Psoas muscle (tissue), 8 donors: ENCODE results near the gene KRTAP2-4. TPM values are rescaled to one million over a fixed set of nuclear protein-coding genes. Genes with fewer than 3 reads are reported as not detected.
"Not testable (repeated sequence)": the region's sequence is repeated elsewhere in the genome, so short reads cannot be mapped to it uniquely, and the experiment has no call there.

Source experiments
- ATAC-seq, 4 donors: fragments of 200-7000 bp; cut with Tn5 transposase; one replicate each; pipeline ENCODE4 v1.9.1; 2020; ENCODE audit warnings: moderate library complexity in 3 of 4, mild to moderate bottlenecking in 2 of 4
- DNase-seq, 2 donors: peaks; one replicate each; pipeline ENCODE4 v3.0.0-alpha.2; 2020
- H3K27ac ChIP-seq: fragments of 200-600 bp; one replicate; pipeline ENCODE4 v1.8.0; 2022
- H3K27me3 ChIP-seq, 3 donors: fragments of 200-600 bp in 1 of 3; one replicate each; pipeline versions ENCODE4 v1.6.1 to v1.8.0; 2013 to 2022; ENCODE audit warnings: low read length in 2 of 3, mild to moderate bottlenecking in 2 of 3, moderate library complexity in 1 of 3; ENCODE audit not compliant: insufficient read depth in 3 of 3
- H3K36me3 ChIP-seq, 2 donors: fragments of 200-600 bp in 1 of 2; one replicate each; pipeline versions ENCODE4 v1.6.1 to v1.8.0; 2013 to 2022; ENCODE audit warnings: low read depth in 1 of 2, mild to moderate bottlenecking in 1 of 2, moderate library complexity in 1 of 2; ENCODE audit not compliant: insufficient read depth in 1 of 2
- H3K4me1 ChIP-seq: fragments of 200-600 bp; one replicate; pipeline ENCODE4 v1.8.0; 2022
- H3K4me3 ChIP-seq: fragments of 200-600 bp; one replicate; pipeline ENCODE4 v1.8.0; 2022; ENCODE audit warnings: mild to moderate bottlenecking
- H3K9me3 ChIP-seq: fragments of 200-600 bp; one replicate; pipeline ENCODE4 v1.8.0; 2022
- WGBS, 3 donors: extraction: QIAGEN DNeasy Blood & Tissue Kit; methylation state at CpG; one replicate each; pipeline versions ENCODE4 v1.1.6 to v1.1.7; 2013; 5-methylcytosine and 5-hydroxymethylcytosine counted together
- intact Hi-C, 2 donors: fragments of 100-400 bp; cut with DNase I; formaldehyde crosslinking; loops; one replicate each; pipeline versions ENCODE4 v1.11.0 to v1.14.2; 2022
- polyA plus RNA-seq, 3 donors: library from polyadenylated mRNA; stranded (reverse); fragments of 200-250 nt; gene quantifications; one replicate each; pipeline ENCODE4 v1.2.3, GENCODE V29; 2013
- total RNA-seq, 4 donors: library from RNA; stranded (reverse); fragmentation: NEBNext Ultra II Directional in 2 of 4; extraction: Animal tissue kit (Norgen Biotek cat#: 25700) in 2 of 4; gene quantifications; one replicate each; pipeline versions ENCODE4 v1.2.1 to v1.2.4, GENCODE V29; 2021 to 2023
- TF ChIP-seq, protein P1 (sequence below): fragments of 200-600 bp; IDR thresholded peaks from one replicate; pipeline ENCODE4 v1.8.0; 2022; ENCODE audit warnings: antibody characterized with exemption
- donor health status: healthy with polysubstance abuse.
- donor health status: DM: no; HTN: no; CAD: no; lungs with moderate emphysema.
- donor health status: Bipolar disorder and iron deficiency.
- donor health status: healthy.
- donor health status: DM: yes; HTN: yes; CAD: no.
- donor health status: DM: no; HTN: no; CAD: no.
- donor health status: DM: no; HTN: no; CAD: no.
- donor health status: DM: yes; HTN: yes; CAD: no.

The KRTAP2-4 gene
- total and polyA plus RNA-seq, 7 donors = not detected

DNA sequence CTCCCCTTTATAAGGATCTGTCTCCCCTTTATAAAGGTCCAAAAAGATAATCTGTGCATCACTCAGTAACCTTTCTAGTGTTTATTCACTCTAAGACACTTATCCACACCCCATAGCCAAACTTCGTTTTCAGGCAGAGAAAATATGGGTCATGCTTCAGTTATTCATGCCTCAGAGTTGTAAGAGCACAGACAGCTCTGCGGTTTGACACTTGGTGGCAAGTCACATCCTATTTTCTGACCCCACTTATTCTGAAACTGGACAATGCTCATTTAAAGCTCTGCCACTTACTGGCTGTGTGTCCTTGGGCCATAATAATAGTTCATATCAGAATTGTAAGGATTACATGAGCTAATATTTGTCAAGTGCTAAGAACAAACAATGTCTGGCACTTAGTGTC is 16.6 kb downstream of the KRTAP2-4 start:
- Histone ChIP-seq H3K27ac (no peak overlapping the region), H3K27me3 (peaks cover 0 to 13% (median 2%) of the 10 kb centered on the region in 3 donors), H3K4me3 (no peak overlapping the region), H3K36me3 (no peaks in the 10 kb centered on the region), H3K9me3 (peaks cover 5% of the 10 kb centered on the region), H3K4me1 (no peaks in the 10 kb centered on the region)
- intact Hi-C loops = no loop called here
- TF ChIP-seq, protein P1, sequence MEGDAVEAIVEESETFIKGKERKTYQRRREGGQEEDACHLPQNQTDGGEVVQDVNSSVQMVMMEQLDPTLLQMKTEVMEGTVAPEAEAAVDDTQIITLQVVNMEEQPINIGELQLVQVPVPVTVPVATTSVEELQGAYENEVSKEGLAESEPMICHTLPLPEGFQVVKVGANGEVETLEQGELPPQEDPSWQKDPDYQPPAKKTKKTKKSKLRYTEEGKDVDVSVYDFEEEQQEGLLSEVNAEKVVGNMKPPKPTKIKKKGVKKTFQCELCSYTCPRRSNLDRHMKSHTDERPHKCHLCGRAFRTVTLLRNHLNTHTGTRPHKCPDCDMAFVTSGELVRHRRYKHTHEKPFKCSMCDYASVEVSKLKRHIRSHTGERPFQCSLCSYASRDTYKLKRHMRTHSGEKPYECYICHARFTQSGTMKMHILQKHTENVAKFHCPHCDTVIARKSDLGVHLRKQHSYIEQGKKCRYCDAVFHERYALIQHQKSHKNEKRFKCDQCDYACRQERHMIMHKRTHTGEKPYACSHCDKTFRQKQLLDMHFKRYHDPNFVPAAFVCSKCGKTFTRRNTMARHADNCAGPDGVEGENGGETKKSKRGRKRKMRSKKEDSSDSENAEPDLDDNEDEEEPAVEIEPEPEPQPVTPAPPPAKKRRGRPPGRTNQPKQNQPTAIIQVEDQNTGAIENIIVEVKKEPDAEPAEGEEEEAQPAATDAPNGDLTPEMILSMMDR = no peak
- DNase-seq (no peak), ATAC-seq (no peak)
- WGBS, 3 donors = 15 to 52% (median 29%) methylated on average over 2 of the region's 2 CpGs

DNA sequence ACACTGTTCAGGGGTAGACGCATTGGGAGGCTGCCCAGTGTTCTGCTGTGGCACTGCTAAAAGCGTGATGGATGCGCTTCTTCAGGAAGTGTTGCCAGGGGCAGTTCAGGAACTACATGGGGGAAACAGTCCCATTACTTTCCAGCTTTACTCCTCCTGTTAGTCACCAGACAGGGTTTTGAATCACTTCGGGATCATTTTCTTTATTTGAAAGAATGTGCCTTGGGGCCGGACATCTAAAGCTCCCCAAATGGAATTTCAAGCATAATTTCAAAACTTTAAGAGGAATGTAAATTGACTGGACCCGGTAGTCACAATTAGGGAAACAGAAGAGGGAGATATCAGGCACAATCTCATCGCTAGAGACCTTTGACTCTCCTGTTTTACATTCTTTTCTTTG is 17.2 kb downstream of the KRTAP2-4 start:
- 50 to 60% (median 58%) methylated on average over 7 of the region's 7 CpGs for WGBS, 3 donors
- TF ChIP-seq, protein P1 = no peak

DNA sequence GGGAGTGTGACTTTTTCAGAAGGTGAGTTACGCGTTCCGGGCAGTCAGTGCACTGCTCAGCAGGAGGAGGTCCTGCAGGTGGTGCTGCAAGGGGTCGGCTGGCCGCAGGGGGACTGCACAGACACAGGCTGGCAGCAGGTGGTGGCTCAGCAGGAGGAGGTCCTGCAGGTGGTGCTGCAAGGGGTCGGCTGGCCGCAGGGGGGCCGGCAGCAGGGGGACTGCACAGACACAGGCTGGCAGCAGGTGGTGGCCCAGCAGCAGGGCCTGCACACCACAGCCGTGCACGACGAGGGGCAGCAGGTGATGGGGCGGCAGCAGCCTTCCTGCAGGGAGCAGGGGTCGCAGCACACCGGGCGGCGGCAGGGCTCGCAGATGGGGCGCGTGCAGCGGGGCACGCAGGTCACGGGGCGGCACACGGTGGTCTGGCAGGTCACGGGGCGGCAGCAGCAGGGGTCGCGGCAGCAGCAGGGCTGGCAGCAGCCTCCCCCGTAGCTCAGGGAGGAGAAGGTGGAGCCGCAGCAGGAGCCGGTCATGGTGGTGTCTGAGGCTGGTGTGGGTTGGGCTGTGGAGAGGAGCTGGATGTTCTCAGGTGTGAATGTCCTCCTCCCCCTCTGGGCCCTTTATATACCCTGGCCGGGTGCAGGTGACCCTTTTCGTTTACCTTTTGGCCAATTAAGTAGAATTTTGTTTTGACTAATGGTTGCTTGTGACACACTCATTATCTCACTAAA is 18.8 kb downstream of the KRTAP2-4 start, which contains the start of gene KRTAP2-1:
KRTAP2-1 (minus strand) TSS at position 582 of the 731 bp plus-strand sequence; CDS start at position 533, 49 bp downstream.
- H3K27me3 ChIP-seq, H3K36me3 ChIP-seq, H3K4me1 ChIP-seq, H3K4me3 ChIP-seq, H3K27ac ChIP-seq, intact Hi-C loops, DNase-seq, ATAC-seq, H3K9me3 ChIP-seq: not testable (repeated sequence)
- WGBS, 3 donors = 42 to 45% (median 44%) methylated on average over 7 to 10 of the region's 33 CpGs

More for the DNA sequence above, 17.2 kb downstream of the KRTAP2-4 start:
- Histone ChIP-seq H3K27ac (no peak overlapping the region), H3K36me3 (no peaks in the 10 kb centered on the region), H3K9me3 (peaks cover 4% of the 10 kb centered on the region), H3K27me3 (peaks cover 0 to 10% (median 2%) of the 10 kb centered on the region in 3 donors), H3K4me1 (no peaks in the 10 kb centered on the region), H3K4me3 (no peak overlapping the region)
- intact Hi-C loops = no loop called here
- DNase-seq (no peak), ATAC-seq (no peak)

DNA sequence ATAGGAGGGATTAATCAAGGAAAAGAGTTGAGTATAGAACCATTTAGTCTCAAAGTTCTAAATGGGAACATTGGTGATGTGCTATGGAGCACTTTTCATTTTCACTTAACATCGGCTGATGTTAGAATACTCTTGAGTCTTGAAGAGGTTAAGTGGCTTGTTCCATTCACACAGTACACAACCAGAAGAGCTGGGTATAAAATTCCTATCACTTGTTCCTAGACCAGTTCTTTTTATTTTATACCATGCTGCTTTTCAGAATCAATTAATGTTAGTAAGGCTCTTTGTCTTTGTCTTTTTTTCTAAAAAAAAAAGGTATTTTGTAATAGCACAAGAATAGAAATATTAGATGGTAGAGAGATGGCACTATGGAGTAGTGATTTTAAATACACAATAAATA is 22.7 kb downstream of the KRTAP2-4 start:
- H3K4me1 ChIP-seq = no peaks in the 10 kb centered on the region
- no peak overlapping the region for H3K27ac ChIP-seq
- DNase-seq (no peak), ATAC-seq (no peak)
- H3K9me3 ChIP-seq = no peaks in the 10 kb centered on the region
- TF ChIP-seq, protein P1 = no peak
- WGBS, 3 donors = 95 to 100% (median 99%) methylated on average over 1 of the region's 1 CpG
- peaks cover 2 to 7% (median 2%) of the 10 kb centered on the region in 3 donors for H3K27me3 ChIP-seq
- intact Hi-C loops = no loop called here
- no peak overlapping the region for H3K4me3 ChIP-seq
- H3K36me3 ChIP-seq = no peaks in the 10 kb centered on the region

DNA sequence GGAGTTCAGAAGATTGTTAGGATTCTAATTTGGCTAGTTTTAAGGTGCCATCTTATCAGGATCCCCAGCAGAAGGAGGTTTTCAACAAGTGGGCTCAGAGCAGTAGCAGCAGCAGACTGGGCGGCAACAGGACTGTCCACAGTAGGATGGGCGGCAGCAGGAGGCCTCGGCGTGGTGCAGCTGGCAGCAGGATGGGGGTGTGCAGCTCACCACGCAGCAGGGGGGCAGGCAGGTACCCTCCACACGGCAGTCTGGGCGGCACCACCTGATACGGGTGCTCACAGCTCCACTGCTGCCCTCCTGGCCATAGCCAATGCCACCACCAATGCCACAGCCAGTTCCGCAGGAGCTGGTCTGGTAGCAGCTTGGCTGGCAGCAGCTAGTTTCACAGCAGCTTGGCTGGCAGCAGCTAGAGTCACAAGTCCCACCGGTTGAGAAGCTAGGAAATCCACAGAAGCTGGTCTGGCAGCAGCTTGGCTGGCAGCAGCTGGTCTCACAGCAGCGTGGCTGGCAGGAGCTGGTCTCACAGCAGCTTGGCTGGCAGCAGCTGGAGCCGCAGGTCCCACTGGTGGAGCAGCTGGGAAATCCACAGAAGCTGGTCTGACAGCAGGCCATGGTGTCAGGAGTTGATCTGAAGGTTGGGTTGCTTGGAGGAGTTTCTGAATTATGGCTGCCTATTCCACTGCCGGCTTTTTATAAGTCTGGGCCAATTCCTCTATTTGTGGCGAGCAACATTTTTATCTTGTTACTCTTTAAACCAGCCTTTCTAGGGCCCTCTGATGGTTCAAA is 24.7 kb downstream of the KRTAP2-4 start, which contains the start of gene KRTAP1-1:
KRTAP1-1 (minus strand) TSS at position 668 of the 789 bp plus-strand sequence; CDS start at position 615, 53 bp downstream.
- H3K36me3 ChIP-seq, DNase-seq, H3K27ac ChIP-seq, H3K9me3 ChIP-seq, H3K4me3 ChIP-seq, intact Hi-C loops, H3K27me3 ChIP-seq, ATAC-seq, H3K4me1 ChIP-seq: not testable (repeated sequence)
- WGBS, 3 donors = 36 to 55% (median 41%) methylated on average over 11 to 14 of the region's 14 CpGs
